GM06990 (cell line): ENCODE measurements around the gene COX6A2.

ENCODE experiments used
- DNase-seq: peaks from one replicate; pipeline ENCODE4 v3.0.0-alpha.2; 2011; ENCODE audit not compliant: insufficient read length; ENCODE audit errors: extremely low read depth
- H3K27me3 ChIP-seq: replicated peaks from 2 replicates; pipeline ENCODE4 v1.6.0; 2011; ENCODE audit warnings: low read length; ENCODE audit not compliant: control insufficient read depth, insufficient read depth
- H3K36me3 ChIP-seq: 2 replicates; pipeline ENCODE4 v1.5.1; 2011; ENCODE audit warnings: low read length; ENCODE audit not compliant: control insufficient read depth, insufficient read depth
- H3K4me3 ChIP-seq: replicated peaks from 2 replicates; pipeline ENCODE4 v1.5.1; 2011; ENCODE audit warnings: low read depth, mild to moderate bottlenecking, control low read depth, low read length
- CTCF ChIP-seq: IDR thresholded peaks from 2 replicates; pipeline ENCODE4 v1.5.1; 2011; ENCODE audit warnings: low read length, control low read depth, mild to moderate bottlenecking, inconsistent platforms; ENCODE audit not compliant: insufficient read depth, poor library complexity, severe bottlenecking

COX6A2 gene

GRCh38 chr16:31458844-31459686 lies 30.9 kb upstream of the COX6A2 start, which contains the start of gene ARMC5:
Gene ARMC5, plus strand, starts transcription at chr16:31459501. Its CDS starts 24 bp downstream, at chr16:31459525.
- Histone ChIP-seq H3K27me3 (no peaks in the 10 kb centered on the region), H3K4me3 (peak within 1 kb of the TSS; percentile 74), H3K36me3 (peaks cover 7% of the 10 kb centered on the region)
- TF ChIP-seq CTCF = peak; percentile 81
- peak; percentile 96 for DNase-seq

GRCh38 chr16:31458073-31458843 lies 30.1 kb upstream of the COX6A2 start:
- Histone ChIP-seq H3K36me3 (peaks cover 7% of the 10 kb centered on the region), H3K4me3 (peak overlapping the region; percentile 74), H3K27me3 (no peaks in the 10 kb centered on the region)
- peak; percentile 75 for DNase-seq
- no peak for TF ChIP-seq CTCF

GRCh38 chr16:31456988-31457360 lies 28.8 kb upstream of the COX6A2 start:
- no peak for TF ChIP-seq CTCF

GRCh38 chr16:31455601-31456314 lies 27.6 kb upstream of the COX6A2 start:
- DNase-seq = no peak
- peaks cover 5% of the 10 kb centered on the region for H3K36me3 ChIP-seq
- peak overlapping the region; percentile 29 for H3K4me3 ChIP-seq
- TF ChIP-seq CTCF = peak; percentile 53
- H3K27me3 ChIP-seq = no peaks in the 10 kb centered on the region

More at GRCh38 chr16:31456988-31457360, 28.8 kb upstream of the COX6A2 start:
- Histone ChIP-seq H3K36me3 (peaks cover 5% of the 10 kb centered on the region), H3K27me3 (no peaks in the 10 kb centered on the region), H3K4me3 (peak overlapping the region; percentile 8; the same call in 1 of the 2 replicates)
- DNase-seq = no peak

- Histone ChIP-seq H3K36me3 (peaks cover 5% of the 10 kb centered on the region), H3K27me3 (no peaks in the 10 kb centered on the region), H3K4me3 (no peak overlapping the region)
- DNase-seq = no peak
- TF ChIP-seq CTCF = no peak
Observed at GRCh38 chr16:31453255-31454204, 25.4 kb upstream of the COX6A2 start.
